H9 (cell line): ENCODE measurements around the gene PTPRN2. TPM values are rescaled to one million over a fixed set of nuclear protein-coding genes. Genes with fewer than 3 reads are reported as not detected.

Experiments used
- DNase-seq: peaks from one replicate; pipeline ENCODE4 v3.0.0-alpha.2; 2017
- H2AFZ ChIP-seq: one replicate; pipeline ENCODE4 v1.6.1; 2013; ENCODE audit warnings: mild to moderate bottlenecking, low read length, control low read depth, moderate library complexity
- H2AK5ac ChIP-seq: 2 replicates; pipeline ENCODE4 v1.6.1; 2013; ENCODE audit warnings: low read length, control low read depth, mixed read lengths; ENCODE audit not compliant: insufficient read length
- H2BK120ac ChIP-seq: one replicate; pipeline ENCODE4 v1.6.1; 2013; ENCODE audit warnings: low read depth, mild to moderate bottlenecking, low read length, control low read depth, inconsistent platforms; ENCODE audit not compliant: poor library complexity, severe bottlenecking
- H2BK12ac ChIP-seq: 2 replicates; pipeline ENCODE4 v1.6.1; 2013; ENCODE audit warnings: low read length, control low read depth, mixed read lengths, low read depth; ENCODE audit not compliant: insufficient read length
- H2BK15ac ChIP-seq: 2 replicates; pipeline ENCODE4 v1.6.1; 2013; ENCODE audit warnings: low read depth, low read length, control low read depth
- H2BK20ac ChIP-seq: one replicate; pipeline ENCODE4 v1.6.1; 2013; ENCODE audit warnings: low read depth, mild to moderate bottlenecking, low read length, control low read depth, inconsistent platforms; ENCODE audit not compliant: poor library complexity, severe bottlenecking
- H2BK5ac ChIP-seq: 2 replicates; pipeline ENCODE4 v1.6.1; 2013; ENCODE audit warnings: low read length, control low read depth, mixed read lengths; ENCODE audit not compliant: insufficient read length
- H3K14ac ChIP-seq: 2 replicates; pipeline ENCODE4 v1.6.1; 2013; ENCODE audit warnings: low read length, control low read depth; ENCODE audit not compliant: insufficient read depth
- H3K18ac ChIP-seq: 2 replicates; pipeline ENCODE4 v1.6.1; 2013; ENCODE audit warnings: low read depth, mild to moderate bottlenecking, mixed read lengths, low read length, control low read depth; ENCODE audit not compliant: insufficient read length
- H3K23ac ChIP-seq: 2 replicates; pipeline ENCODE4 v1.6.1; 2013; ENCODE audit warnings: low read length, control low read depth, mixed read lengths, low read depth; ENCODE audit not compliant: insufficient read length
- H3K23me2 ChIP-seq: 2 replicates; pipeline ENCODE4 v1.6.1; 2013; ENCODE audit warnings: low read depth, mild to moderate bottlenecking, mixed read lengths, low read length, control low read depth; ENCODE audit not compliant: insufficient read length, poor library complexity, severe bottlenecking
- H3K27ac ChIP-seq: 2 replicates; pipeline ENCODE4 v1.5.1; 2013; ENCODE audit warnings: low read length, control low read depth, mixed read lengths, low read depth; ENCODE audit not compliant: insufficient read length
- H3K27me3 ChIP-seq: 2 replicates; pipeline ENCODE4 v1.6.1; 2013; ENCODE audit warnings: low read length, control low read depth, inconsistent platforms; ENCODE audit not compliant: insufficient read depth
- H3K4ac ChIP-seq: 2 replicates; pipeline ENCODE4 v1.6.1; 2013; ENCODE audit warnings: low read depth, mild to moderate bottlenecking, control low read depth, inconsistent platforms, low read length, moderate library complexity
- H3K4me1 ChIP-seq: 2 replicates; pipeline ENCODE4 v1.6.1; 2013; ENCODE audit warnings: low read length, control low read depth, inconsistent platforms; ENCODE audit not compliant: insufficient read depth
- H3K4me2 ChIP-seq: 2 replicates; pipeline ENCODE4 v1.6.1; 2013; ENCODE audit warnings: low read length, control low read depth, mixed read lengths; ENCODE audit not compliant: insufficient read length, insufficient read depth
- H3K56ac ChIP-seq: 2 replicates; pipeline ENCODE4 v1.6.1; 2013; ENCODE audit warnings: low read depth, mild to moderate bottlenecking, mixed read lengths, low read length, control low read depth; ENCODE audit not compliant: insufficient read length
- H3K79me1 ChIP-seq: 2 replicates; pipeline ENCODE4 v1.6.1; 2013; ENCODE audit warnings: low read depth, mild to moderate bottlenecking, moderate library complexity, low read length, control low read depth, inconsistent platforms; ENCODE audit not compliant: insufficient read depth, poor library complexity, severe bottlenecking
- H3K79me2 ChIP-seq: 2 replicates; pipeline ENCODE4 v1.6.1; 2013; ENCODE audit warnings: low read length, control low read depth, inconsistent platforms; ENCODE audit not compliant: insufficient read depth
- H3K9ac ChIP-seq: 2 replicates; pipeline ENCODE4 v1.6.1; 2013; ENCODE audit warnings: low read length, control low read depth, mixed read lengths; ENCODE audit not compliant: insufficient read length; ENCODE audit errors: extremely low read depth
- H3K9me3 ChIP-seq: one replicate; pipeline ENCODE4 v1.6.1; 2013; ENCODE audit warnings: low read depth, low read length, inconsistent platforms; ENCODE audit not compliant: control insufficient read depth
- H3T11ph ChIP-seq: one replicate; pipeline ENCODE4 v1.6.1; 2013; ENCODE audit warnings: mild to moderate bottlenecking, low read length, control low read depth, inconsistent platforms
- H4K20me1 ChIP-seq: one replicate; pipeline ENCODE4 v1.6.1; 2013; ENCODE audit not compliant: control insufficient read depth, insufficient read length, insufficient read depth
- H4K5ac ChIP-seq: 2 replicates; pipeline ENCODE4 v1.6.1; 2013; ENCODE audit warnings: low read depth, mild to moderate bottlenecking, mixed read lengths, low read length, control low read depth; ENCODE audit not compliant: insufficient read length
- H4K8ac ChIP-seq: replicated peaks from 2 replicates; pipeline ENCODE4 v1.6.1; 2013; ENCODE audit warnings: low read length, control low read depth, mixed read lengths, low read depth; ENCODE audit not compliant: insufficient read length
- H4K91ac ChIP-seq: 2 replicates; pipeline ENCODE4 v1.6.1; 2013; ENCODE audit warnings: low read depth, mild to moderate bottlenecking, moderate library complexity, mixed read lengths, low read length, control low read depth; ENCODE audit not compliant: insufficient read length
- H3K27ac Mint-ChIP-seq, 3 experiments: 2 replicates in 2 of 3; 3 replicates in 1 of 3; pipeline ENCODE4 v1.8.0; 2020 to 2021; ENCODE audit warnings: mixed read lengths in 3 of 3, mild to moderate bottlenecking in 1 of 3, moderate library complexity in 1 of 3
- H3K27me3 Mint-ChIP-seq: 2 replicates; pipeline ENCODE4 v1.8.0; 2021; ENCODE audit warnings: low read depth, mild to moderate bottlenecking, moderate library complexity, mixed read lengths
- H3K36me3 Mint-ChIP-seq, 3 experiments: 2 replicates in 2 of 3; 3 replicates in 1 of 3; pipeline ENCODE4 v1.8.0; 2020 to 2021; ENCODE audit warnings: low read depth in 3 of 3, mixed read lengths in 3 of 3; ENCODE audit not compliant: insufficient read depth in 1 of 3
- H3K4me1 Mint-ChIP-seq, 2 experiments: 2 replicates each; pipeline ENCODE4 v1.8.0; 2020; ENCODE audit warnings: mixed read lengths in 2 of 2
- H3K4me3 Mint-ChIP-seq, 2 experiments: 2 replicates in 1 of 2; 3 replicates in 1 of 2; pipeline ENCODE4 v1.8.0; 2020 to 2021; ENCODE audit warnings: mild to moderate bottlenecking in 2 of 2, mixed read lengths in 2 of 2, moderate library complexity in 1 of 2
- H3K9me3 Mint-ChIP-seq, 2 experiments: 2 replicates in 1 of 2; 3 replicates in 1 of 2; pipeline ENCODE4 v1.8.0; 2020; ENCODE audit warnings: mild to moderate bottlenecking in 2 of 2, mixed read lengths in 2 of 2, moderate library complexity in 1 of 2
- WGBS: extraction: QIAGEN DNeasy Blood & Tissue Kit; methylation state at CpG from one replicate; pipeline ENCODE4 v1.1.7; 2013; ENCODE audit warnings: missing lambda C conversion rate, low lambda C conversion rate, mixed read lengths; ENCODE audit not compliant: insufficient read length; ENCODE audit errors: extremely low coverage; 5-methylcytosine and 5-hydroxymethylcytosine counted together
- total RNA-seq: library from RNA; stranded (reverse); gene quantifications from 2 replicates; pipeline ENCODE4 v1.2.1, GENCODE V29; 2021
- TF ChIP-seq, protein P1 (sequence below): fragments of 200-600 bp; sonication (generic); conservative IDR thresholded peaks from 3 replicates; pipeline ENCODE4 v1.8.0; 2021; ENCODE audit warnings: antibody characterized with exemption, mild to moderate bottlenecking

Gene PTPRN2
- total RNA-seq, 1 experiment from 2014 or later: 5.2 TPM

GRCh38 chr7:157782041-157782440 is 805.6 kb downstream of the PTPRN2 start:
- Histone ChIP-seq H2BK20ac (no peak overlapping the region), H2AFZ (no peak overlapping the region), H3K79me2 (no peaks in the 10 kb centered on the region), H3K23me2 (peaks cover 4% of the 10 kb centered on the region), H3K14ac (no peak overlapping the region), H2BK120ac (no peak overlapping the region), H3K79me1 (no peaks in the 10 kb centered on the region), H3K18ac (no peak overlapping the region), H4K91ac (no peak overlapping the region), H3T11ph (no peak overlapping the region), H3K4me2 (no peak overlapping the region), H3K4me1 (no peaks in the 10 kb centered on the region), H3K4ac (no peak overlapping the region), H2BK15ac (no peak overlapping the region), H3K23ac (no peak overlapping the region), H3K9me3 (no peaks in the 10 kb centered on the region), H3K9ac (no peak overlapping the region), H3K56ac (no peak overlapping the region), H4K5ac (no peak overlapping the region), H4K20me1 (peaks cover 3% of the 10 kb centered on the region), H2BK5ac (no peak overlapping the region), H2BK12ac (no peak overlapping the region), H3K27ac (no peak overlapping the region), H2AK5ac (no peak overlapping the region), H4K8ac (no peak overlapping the region), H3K27me3 (no peaks in the 10 kb centered on the region)
- H3K4me3 Mint-ChIP-seq: no peak overlapping the region
- DNase-seq: no peak
- H3K27me3 Mint-ChIP-seq: peaks cover 15% of the 10 kb centered on the region
- no CpG with 5 or more reads among the region's 12 CpGs for WGBS
- no peaks in the 10 kb centered on the region for H3K4me1 Mint-ChIP-seq
- TF ChIP-seq, protein P1, sequence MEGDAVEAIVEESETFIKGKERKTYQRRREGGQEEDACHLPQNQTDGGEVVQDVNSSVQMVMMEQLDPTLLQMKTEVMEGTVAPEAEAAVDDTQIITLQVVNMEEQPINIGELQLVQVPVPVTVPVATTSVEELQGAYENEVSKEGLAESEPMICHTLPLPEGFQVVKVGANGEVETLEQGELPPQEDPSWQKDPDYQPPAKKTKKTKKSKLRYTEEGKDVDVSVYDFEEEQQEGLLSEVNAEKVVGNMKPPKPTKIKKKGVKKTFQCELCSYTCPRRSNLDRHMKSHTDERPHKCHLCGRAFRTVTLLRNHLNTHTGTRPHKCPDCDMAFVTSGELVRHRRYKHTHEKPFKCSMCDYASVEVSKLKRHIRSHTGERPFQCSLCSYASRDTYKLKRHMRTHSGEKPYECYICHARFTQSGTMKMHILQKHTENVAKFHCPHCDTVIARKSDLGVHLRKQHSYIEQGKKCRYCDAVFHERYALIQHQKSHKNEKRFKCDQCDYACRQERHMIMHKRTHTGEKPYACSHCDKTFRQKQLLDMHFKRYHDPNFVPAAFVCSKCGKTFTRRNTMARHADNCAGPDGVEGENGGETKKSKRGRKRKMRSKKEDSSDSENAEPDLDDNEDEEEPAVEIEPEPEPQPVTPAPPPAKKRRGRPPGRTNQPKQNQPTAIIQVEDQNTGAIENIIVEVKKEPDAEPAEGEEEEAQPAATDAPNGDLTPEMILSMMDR: no peak
- H3K36me3 Mint-ChIP-seq: peaks cover 0 to under 1% (median 0%) of the 10 kb centered on the region in 3 experiments; a peak in 1 of 7 replicates
- H3K27ac Mint-ChIP-seq: no peak overlapping the region
- peaks cover under 1 to 1% of the 10 kb centered on the region in 2 experiments; a peak in 2 of 5 replicates for H3K9me3 Mint-ChIP-seq
